Dermis microvascular lymphatic vessel endothelial cell (primary cell): Measurements from ENCODE around the gene SPAG16. TPM values are rescaled to one million over a fixed set of nuclear protein-coding genes. Genes with fewer than 3 reads are reported as not detected.
"Not testable (repeated sequence)": the region's sequence is repeated elsewhere in the genome, so short reads cannot be mapped to it uniquely, and the experiment has no call there.

ENCODE experiments used
- DNase-seq, 2 donors: peaks; one replicate each; pipeline versions ENCODE4 v3.0.0 to v3.0.0-alpha.2; 2010; ENCODE audit warnings: low read depth in 2 of 2
- total RNA-seq: library from RNA; depleted of rRNA; stranded (reverse); fragments of >200 nt; gene quantifications from 2 replicates; pipeline ENCODE4 v1.2.1, GENCODE V29; 2014

Gene SPAG16
- total RNA-seq, 1 donor from 2014 or later, result 11.0 TPM

- not testable (repeated sequence) for DNase-seq
Observed at GRCh38 chr2:213408426-213409070, 124.3 kb downstream of the SPAG16 start.

- not testable (repeated sequence) for DNase-seq
Observed at GRCh38 chr2:213410687-213411086, 126.4 kb downstream of the SPAG16 start.

GRCh38 chr2:213411582-213412289 is 127.5 kb downstream of the SPAG16 start:
- no peak for DNase-seq

GRCh38 chr2:213415093-213415492 is 130.8 kb downstream of the SPAG16 start:
- DNase-seq, result no peak

- DNase-seq, result no peak
Observed at GRCh38 chr2:213416832-213417231, 132.6 kb downstream of the SPAG16 start.

GRCh38 chr2:213419980-213420379 is 135.7 kb downstream of the SPAG16 start:
- no peak for DNase-seq

- no peak for DNase-seq
Observed at GRCh38 chr2:213420828-213421385, 136.6 kb downstream of the SPAG16 start.

- no peak for DNase-seq
Observed at GRCh38 chr2:213422211-213422610, 137.9 kb downstream of the SPAG16 start.

GRCh38 chr2:213425618-213426017 is 141.4 kb downstream of the SPAG16 start:
- DNase-seq, result no peak

- DNase-seq, result no peak
Observed at GRCh38 chr2:213429516-213429915, 145.3 kb downstream of the SPAG16 start.

- no peak for DNase-seq
Observed at GRCh38 chr2:213443921-213444320, 159.7 kb downstream of the SPAG16 start.

- no peak for DNase-seq
Observed at GRCh38 chr2:213451542-213452239, 167.4 kb downstream of the SPAG16 start.

- no peak for DNase-seq
Observed at GRCh38 chr2:213455316-213456008, 171.2 kb downstream of the SPAG16 start.

GRCh38 chr2:213475433-213475832 is 191.2 kb downstream of the SPAG16 start:
- peak in 1 of 2 donors; percentile 1 for DNase-seq

GRCh38 chr2:213476641-213477040 is 192.4 kb downstream of the SPAG16 start:
- DNase-seq, result no peak

- DNase-seq, result no peak
Observed at GRCh38 chr2:213490087-213490486, 205.8 kb downstream of the SPAG16 start.

GRCh38 chr2:213491376-213491775 is 207.1 kb downstream of the SPAG16 start:
- no peak for DNase-seq

- no peak for DNase-seq
Observed at GRCh38 chr2:213496226-213496625, 212.0 kb downstream of the SPAG16 start.

GRCh38 chr2:213500881-213501280 is 216.6 kb downstream of the SPAG16 start:
- DNase-seq, result no peak

- no peak for DNase-seq
Observed at GRCh38 chr2:213524164-213524563, 239.9 kb downstream of the SPAG16 start.

GRCh38 chr2:213537579-213537978 is 253.3 kb downstream of the SPAG16 start:
- DNase-seq, result no peak

- no peak for DNase-seq
Observed at GRCh38 chr2:213544940-213545339, 260.7 kb downstream of the SPAG16 start.
